Kidney glomerular epithelial cell (primary cell): ENCODE measurements around the gene ARVCF.
A peak's percentile ranks its signal among the peaks of the same experiment; 100 is the strongest.

Experiments
- DNase-seq: peaks from one replicate; lab custom pipeline; 2025; lab: John Stamatoyannopoulos, UW

Gene ARVCF

GRCh38 chr22:19973551-19974267 lies 42.9 kb downstream of the ARVCF start:
- DNase-seq, result no peak

GRCh38 chr22:19972652-19973550 lies 43.7 kb downstream of the ARVCF start:
- DNase-seq, result no peak

DNA sequence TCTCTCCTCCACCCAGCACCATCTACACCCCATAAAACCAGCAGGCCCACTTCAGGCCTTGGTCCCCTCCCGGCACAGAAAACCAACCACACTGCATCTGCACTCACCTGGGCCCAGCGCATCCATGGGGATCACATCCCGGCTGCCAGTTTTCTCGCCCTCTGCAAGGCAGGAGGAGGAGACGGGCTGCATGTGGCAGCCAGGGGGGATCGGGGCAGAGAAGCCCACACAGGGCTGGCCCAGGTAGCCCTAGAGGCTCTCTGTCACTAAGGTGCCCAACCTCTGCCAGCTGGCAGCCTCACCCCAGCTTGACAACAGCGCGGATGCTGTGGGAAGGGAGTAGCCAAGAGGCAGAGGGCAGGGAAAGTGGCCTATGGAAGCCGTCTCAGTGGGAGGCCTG lies 44.4 kb downstream of the ARVCF start:
- no peak for DNase-seq

DNA sequence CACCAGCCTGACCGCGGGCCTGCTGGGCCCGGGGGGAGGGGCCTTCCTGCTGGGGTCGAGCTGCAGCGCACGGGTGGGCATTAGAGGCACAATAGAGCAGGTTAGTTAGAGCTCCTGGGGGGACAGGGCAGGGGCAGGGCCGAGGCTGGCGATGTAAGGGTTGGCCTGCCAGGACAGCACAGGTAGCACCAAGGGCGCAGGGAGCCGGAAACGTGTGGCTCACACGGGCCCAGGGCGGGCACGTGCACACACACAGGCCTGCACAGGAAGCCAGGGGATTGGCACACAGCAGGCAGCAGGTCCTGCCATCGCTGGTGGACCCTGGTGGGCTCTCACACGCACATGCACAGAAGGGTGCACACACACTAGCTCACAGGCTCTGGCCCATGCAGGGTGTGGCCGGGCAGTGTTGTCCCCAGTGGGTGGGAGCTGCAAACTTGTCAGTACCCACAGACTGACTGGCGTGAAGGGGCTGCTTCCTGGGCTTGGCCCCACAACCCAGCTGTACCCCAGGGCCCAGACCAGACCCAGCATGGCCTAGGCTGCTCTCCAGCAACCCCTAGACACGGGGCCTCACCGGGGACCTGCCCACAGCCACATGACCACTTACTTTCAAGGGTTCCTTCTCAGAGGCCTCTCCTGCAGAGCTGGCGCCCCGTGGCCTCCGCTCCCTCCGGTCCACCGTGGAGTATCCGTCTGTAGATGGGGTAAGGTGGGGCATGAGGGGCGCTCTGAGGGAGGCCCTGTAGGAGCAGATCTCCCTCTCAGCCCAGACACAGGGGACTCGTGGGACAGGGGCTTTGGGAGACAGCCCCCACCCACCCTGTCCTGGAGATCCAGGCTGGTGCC lies 45.1 kb downstream of the ARVCF start:
- DNase-seq, result no peak

DNA sequence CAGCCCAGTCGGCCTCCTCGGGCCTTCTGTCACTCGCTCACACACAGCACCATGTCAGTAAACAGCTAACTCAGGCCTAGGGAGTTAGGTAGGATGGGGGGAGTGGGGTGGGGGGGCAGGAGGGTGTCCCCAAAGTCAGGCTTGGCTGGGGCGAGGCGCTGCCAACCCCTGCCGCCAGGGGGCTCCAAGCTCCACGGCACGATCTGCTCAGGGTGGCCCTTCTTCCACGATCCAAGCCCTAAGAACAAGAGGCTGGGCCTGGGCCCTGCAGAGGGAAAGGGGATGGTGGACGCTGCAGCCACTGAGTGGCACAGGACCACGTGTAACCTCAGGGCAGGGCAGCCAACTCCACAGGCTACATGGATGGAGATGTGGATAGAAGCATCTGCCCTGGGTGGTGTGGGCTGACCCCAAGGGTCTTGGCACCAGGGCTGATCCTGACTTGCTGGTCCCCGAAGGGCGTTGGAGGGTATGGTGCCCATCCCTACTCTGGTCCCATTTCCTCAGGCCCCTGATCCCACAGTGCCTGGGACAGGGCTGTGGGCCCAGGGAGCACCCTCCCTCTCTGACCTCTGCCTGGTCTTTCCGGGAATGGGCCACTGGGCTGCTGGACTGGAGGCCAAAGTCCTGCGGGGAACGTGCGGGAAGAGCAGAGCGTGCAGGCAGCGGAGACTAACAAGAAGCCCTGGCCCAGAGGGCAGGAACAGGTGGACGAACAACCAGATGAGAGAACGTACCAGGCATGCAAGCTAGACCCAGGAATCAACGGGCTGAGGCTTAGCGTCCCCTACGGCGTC lies 45.9 kb downstream of the ARVCF start:
- DNase-seq, result peak; percentile 4

DNA sequence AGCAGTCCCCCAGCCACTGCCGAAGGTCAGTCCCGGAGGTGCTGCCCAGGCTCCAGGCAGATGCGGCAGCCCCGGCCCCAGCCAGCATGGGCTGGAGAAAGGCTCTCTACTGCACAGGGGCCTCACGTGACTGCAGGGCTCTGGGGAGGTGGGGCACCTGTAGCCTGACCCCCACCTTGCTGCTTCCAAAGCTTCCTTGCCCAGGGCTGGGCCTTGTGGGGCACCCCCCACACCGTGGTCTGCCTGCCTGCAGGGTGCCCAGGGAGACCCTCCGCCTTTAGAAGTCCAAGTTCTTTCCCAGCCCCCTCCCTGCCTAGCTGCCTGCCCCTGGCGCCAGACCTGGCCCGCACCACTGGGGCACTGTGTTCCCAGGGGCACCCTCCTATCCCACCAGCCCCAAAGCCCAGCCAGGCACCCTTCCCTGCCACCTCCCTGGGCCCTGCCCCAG lies 46.6 kb downstream of the ARVCF start:
- no peak for DNase-seq

GRCh38 chr22:19969141-19969928 lies 47.3 kb downstream of the ARVCF start:
- no peak for DNase-seq

DNA sequence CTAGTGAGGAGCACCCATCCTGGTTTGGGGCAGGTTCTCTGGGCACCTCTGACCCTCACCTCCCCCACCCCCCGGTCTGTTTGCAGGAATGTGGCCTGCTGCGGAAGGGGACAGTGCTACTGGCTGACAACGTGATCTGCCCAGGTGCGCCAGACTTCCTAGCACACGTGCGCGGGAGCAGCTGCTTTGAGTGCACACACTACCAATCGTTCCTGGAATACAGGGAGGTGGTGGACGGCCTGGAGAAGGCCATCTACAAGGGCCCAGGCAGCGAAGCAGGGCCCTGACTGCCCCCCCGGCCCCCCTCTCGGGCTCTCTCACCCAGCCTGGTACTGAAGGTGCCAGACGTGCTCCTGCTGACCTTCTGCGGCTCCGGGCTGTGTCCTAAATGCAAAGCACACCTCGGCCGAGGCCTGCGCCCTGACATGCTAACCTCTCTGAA lies 48.2 kb downstream of the ARVCF start:
- DNase-seq, result no peak

GRCh38 chr22:19967850-19968449 lies 48.7 kb downstream of the ARVCF start:
- DNase-seq, result no peak

DNA sequence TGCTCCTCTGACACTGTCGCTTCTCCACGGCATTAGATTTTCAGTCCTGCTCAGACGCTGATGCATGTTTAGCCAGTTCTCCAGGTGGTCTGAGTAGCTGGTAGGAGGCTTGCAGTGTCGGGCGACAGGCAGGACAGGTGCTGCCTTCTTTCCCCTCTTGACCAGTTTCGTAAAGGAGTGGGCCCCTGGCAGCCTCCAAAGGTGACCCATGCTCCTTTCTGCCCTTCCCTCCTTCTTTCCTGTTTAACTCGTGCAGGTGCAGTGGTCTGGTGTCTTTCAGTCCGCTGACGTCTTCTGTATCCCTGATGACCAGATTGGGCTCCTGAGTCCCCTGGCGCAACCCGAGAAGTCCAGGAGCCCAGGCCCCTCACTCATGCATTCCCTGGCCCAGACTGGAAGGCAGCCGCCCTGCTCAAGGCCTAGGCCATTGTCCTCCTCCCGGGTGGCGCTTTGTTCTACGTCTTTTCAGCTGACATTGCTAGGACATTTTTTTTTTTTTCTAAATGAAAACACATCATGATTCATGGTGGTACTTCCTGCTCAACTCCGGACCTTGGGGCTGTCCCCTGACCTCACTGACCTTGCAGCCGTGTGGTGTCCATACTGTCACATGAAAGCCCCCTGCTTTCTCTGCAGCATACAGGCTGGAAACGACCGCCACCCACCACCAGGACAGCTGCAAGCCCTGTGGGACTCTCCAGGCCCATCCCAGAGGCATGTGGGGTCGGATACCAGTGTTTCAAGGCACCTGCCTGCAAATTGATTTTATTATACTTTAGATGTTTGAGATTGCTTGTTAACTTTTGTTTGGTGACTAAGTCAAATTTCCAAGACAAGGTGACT lies 49.5 kb downstream of the ARVCF start:
- no peak for DNase-seq

DNA sequence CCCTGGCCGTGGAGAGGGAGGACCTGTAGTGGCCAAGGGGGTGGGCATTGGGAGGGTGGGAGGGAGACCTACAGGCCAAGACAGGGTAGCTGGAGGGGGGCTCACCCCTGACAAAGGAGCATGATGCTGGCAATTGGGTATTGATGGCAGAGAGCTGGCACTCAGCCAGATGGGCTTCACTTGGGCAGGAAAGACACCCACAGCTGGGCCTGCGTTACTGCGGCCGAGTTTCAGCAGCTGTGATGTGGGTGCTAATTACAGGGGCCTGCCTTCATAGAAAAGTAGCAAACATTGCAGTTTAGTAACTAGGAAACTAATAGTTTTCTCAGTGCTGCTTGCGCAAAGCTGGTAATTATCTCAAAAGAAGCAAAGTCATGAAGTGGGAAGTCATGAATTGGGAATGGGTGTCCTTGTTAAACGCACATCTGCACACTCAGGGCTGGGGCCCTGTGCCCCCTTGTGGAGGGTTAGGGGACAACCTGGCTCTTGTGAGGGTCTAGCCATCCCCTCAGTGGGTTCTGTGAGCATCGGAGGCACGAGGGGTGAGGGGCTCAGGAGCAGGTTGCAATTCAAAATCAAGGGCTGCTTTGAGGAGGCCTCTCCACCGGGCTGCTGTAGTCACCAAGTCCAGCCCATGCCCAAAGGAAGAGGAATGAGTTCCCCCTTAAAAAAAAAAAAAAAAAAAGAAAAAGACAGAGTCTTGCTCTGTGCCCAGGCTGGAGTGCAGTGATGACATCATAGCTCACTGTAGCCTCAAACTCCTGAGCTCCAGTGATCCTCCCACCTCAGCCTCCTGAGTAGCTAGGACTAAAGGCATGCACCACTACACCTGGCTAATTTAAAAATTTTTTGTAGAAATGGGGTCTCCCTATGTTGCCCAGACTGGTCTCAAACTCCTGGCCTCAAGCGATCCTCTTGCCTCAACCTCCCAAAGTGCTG lies 50.6 kb downstream of the ARVCF start:
- DNase-seq, result no peak

GRCh38 chr22:19964701-19965386 lies 51.8 kb downstream of the ARVCF start:
- no peak for DNase-seq

GRCh38 chr22:19963863-19964642 lies 52.6 kb downstream of the ARVCF start:
- no peak for DNase-seq

DNA sequence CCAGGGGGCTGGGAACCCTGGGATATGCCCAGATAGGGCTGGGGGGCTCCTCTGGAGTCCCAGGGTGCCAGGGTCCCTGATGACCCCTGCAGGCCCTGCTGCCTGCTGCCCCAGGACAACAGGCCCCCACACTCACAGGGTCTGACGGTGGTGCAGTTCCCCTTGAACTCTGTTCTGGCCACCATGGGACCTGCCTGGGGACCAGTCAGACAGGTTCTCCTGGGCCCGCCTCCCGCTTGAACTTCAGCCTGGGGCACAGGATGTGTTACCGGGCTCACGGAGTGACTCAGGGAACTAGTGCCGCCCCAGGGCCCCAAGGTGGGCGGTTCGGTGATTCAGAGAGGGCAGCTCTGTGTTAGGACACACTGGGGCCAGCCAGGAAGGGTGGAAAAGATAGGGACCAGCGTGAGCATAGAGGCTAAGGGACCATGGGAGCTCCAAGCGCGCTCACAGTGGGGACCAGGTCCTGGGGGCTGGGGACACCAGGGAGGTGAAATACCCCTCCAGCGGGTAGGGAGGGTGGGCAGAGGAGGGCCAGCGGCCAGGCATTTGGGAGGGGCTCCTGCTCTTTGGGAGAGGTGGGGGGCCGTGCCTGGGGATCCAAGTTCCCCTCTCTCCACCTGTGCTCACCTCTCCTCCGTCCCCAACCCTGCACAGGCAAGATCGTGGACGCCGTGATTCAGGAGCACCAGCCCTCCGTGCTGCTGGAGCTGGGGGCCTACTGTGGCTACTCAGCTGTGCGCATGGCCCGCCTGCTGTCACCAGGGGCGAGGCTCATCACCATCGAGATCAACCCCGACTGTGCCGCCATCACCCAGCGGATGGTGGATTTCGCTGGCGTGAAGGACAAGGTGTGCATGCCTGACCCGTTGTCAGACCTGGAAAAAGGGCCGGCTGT lies 53.5 kb downstream of the ARVCF start:
- DNase-seq, result peak; percentile 2

- peak; percentile 12 for DNase-seq
Measured at GRCh38 chr22:19962246-19962908, 54.2 kb downstream of the ARVCF start.
